Mononuclear cell (primary cell): ENCODE results near the gene CCDC170. TPM values are rescaled to one million over a fixed set of nuclear protein-coding genes. Genes with fewer than 3 reads are reported as not detected.

Experiments
- H3K27me3 ChIP-seq: 2 replicates; pipeline ENCODE4 v1.6.0; 2011; ENCODE audit warnings: low read length, control low read depth; ENCODE audit not compliant: insufficient read depth
- H3K4me1 ChIP-seq: 2 replicates; pipeline ENCODE4 v1.5.1; 2011; ENCODE audit warnings: mild to moderate bottlenecking, low read length, control low read depth; ENCODE audit not compliant: insufficient read depth
- H3K4me3 ChIP-seq: 2 replicates; pipeline ENCODE4 v1.5.1; 2011; ENCODE audit warnings: mild to moderate bottlenecking, low read length, moderate library complexity
- H3K9me3 ChIP-seq: 2 replicates; pipeline ENCODE4 v1.5.1; 2011; ENCODE audit warnings: low read depth, mild to moderate bottlenecking, control low read depth, low read length
- total RNA-seq: library from RNA; depleted of rRNA; stranded (reverse); fragments of >200 nt; gene quantifications from one replicate; pipeline ENCODE4 v1.2.3, GENCODE V29; 2012

Gene CCDC170
- total RNA-seq, 1 donor = 1.2 TPM

DNA sequence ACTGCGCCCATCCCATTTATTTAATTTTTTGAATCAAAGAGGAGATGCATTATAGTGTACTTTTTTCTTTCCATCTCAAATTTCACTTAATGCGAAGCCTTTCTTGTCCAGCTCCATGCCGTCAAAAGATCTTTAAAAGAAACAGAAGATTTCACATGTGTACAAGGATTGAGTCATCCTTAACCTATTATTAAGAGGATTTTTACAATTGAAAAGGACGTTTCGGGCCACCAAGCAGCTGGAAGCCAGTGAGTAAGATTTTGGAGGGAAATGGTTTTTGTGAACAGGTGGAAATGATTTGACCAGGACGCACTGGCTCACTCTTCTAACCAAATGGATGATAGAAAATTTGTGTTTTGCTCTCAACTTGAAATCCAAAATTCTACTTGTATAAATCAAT lies 15.1 kb upstream of the CCDC170 start:
- peaks cover 35% of the 10 kb centered on the region for H3K4me1 ChIP-seq
- H3K27me3 ChIP-seq = no peaks in the 10 kb centered on the region
- H3K4me3 ChIP-seq = no peak overlapping the region
- no peaks in the 10 kb centered on the region for H3K9me3 ChIP-seq

DNA sequence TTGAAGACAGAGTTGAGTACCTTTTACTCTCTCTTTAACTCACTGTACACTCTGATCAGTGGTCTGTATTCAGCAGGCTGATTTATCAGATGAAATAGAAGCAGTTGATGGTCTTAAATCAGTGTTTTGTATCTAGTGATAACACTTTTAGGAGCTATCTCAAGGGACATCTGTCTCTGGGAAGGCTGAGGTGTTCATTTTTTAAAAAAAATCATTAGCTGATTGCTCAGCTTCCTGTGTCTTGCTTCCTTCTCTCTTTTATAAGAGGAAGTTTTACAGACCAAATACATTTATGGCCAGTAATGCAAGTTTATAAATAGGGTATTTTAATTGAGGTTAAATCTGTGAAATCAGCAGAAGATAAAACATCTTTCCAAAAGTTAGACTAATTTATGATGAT lies 12.0 kb upstream of the CCDC170 start:
- Histone ChIP-seq H3K4me1 (peaks cover 29% of the 10 kb centered on the region), H3K9me3 (no peaks in the 10 kb centered on the region), H3K4me3 (no peak overlapping the region), H3K27me3 (no peaks in the 10 kb centered on the region)

DNA sequence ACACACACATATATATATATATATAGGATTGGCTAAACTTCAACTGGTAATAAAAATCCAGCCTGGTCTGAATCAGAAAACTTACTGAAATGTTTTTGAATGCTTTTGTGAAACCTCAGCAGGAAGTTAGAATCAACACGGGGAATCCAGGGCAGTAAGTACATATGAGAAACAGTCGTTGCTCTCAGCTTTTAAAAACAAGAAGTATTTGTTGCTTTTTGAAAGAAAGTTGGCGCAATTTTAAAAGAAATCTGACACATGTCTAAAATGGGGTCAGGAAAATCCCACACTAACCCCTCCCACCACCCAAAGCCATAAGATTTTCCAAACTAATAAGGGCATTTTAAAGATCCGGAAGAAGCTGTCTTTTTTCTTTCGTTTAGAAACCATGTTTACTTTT lies 11.5 kb upstream of the CCDC170 start:
- H3K9me3 ChIP-seq = no peaks in the 10 kb centered on the region
- H3K4me3 ChIP-seq = no peak overlapping the region
- peaks cover 29% of the 10 kb centered on the region for H3K4me1 ChIP-seq
- H3K27me3 ChIP-seq = no peaks in the 10 kb centered on the region

DNA sequence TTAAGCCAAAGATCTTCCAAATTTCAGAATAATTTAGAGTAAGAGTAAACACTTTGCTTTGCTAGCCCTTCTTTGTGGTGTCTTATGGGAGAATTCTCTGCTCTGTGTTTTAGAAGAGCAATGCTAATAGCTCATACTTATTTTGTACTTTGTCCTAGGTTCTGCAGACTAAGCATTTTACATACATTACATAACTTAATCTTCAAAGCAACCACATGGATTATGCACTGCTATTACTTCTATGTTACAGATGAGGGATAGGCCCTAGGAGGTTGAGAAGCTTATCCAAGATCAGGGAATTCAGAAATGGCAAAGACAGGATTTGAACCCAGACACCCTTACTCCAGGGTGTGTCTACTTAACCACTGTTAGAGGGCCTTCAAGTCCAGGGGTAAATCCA lies 9.8 kb upstream of the CCDC170 start:
- no peak overlapping the region for H3K4me3 ChIP-seq
- H3K9me3 ChIP-seq = no peaks in the 10 kb centered on the region
- H3K27me3 ChIP-seq = no peaks in the 10 kb centered on the region

DNA sequence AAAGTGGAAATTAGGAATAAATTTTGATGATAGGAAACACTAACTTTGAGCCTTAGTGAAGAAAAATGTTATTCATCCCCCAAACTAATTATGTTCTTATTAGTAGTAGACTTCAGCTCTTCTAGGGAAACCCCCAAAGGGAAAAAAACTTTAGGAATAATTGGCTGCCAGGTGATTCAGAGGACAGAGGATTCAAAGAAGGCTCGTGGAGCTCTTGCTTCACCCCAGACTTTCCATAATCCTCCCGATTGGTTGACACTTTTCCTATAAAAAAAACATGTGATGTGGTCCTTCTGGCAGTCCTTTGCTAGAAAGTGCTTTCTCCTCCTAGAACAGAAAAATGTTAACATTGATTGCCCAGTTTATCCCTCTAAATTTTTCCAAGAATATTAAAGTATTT lies 5.6 kb upstream of the CCDC170 start:
- Histone ChIP-seq H3K4me1 (peaks cover 9% of the 10 kb centered on the region), H3K4me3 (no peak overlapping the region), H3K9me3 (no peaks in the 10 kb centered on the region), H3K27me3 (no peaks in the 10 kb centered on the region)

More for the DNA sequence above, 9.8 kb upstream of the CCDC170 start:
- H3K4me1 ChIP-seq = peaks cover 29% of the 10 kb centered on the region

DNA sequence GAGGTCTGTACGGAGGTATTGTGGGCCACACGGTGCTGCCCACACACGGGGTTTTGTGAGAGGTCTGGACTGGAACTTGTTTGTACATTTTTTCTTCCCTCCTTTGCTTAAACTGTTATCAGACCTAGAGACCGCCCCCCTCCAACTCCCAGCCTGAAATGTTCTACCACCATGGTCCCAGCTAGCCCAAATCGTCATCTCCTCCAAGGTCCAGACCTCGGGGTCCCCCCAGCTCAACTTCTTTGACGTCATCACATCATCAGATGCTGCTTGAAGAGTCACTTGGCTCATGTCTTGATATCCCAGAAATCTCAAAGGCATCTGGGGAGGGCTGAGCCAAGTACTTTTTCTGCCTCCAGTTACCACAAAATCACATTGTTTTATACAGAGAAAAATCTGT lies 2.8 kb upstream of the CCDC170 start:
- Histone ChIP-seq H3K4me1 (peaks cover 25% of the 10 kb centered on the region), H3K9me3 (no peaks in the 10 kb centered on the region), H3K27me3 (peaks cover 13% of the 10 kb centered on the region), H3K4me3 (no peak overlapping the region)

DNA sequence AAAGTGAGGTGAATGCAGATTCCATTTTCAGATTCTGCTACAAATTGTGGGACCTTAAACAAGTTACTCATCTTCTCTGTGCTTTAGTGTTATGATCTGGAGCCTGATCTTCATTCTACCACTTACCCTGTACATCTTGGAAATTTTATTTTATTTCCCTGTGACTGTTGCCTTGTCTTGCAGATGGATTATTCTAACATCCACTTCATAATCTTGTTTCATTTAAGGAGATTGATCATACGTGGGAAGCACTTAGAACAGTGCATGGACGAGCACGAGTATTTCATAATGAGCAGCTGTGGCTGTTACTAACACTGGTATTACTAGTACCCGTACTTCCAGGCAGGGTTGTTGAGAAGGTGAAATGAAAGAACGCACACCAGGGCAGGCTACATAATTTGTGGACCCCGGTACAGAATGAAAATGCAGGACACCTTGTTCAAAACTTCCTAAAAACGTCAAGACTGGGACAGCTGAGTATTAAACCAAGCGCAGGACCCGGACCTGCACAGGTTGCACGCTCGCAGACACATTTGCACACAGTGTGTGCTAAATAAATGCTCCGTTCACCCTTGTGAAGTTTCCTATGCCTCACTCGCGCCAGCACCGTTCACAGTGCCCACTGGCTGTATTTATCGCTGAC lies 535 bp upstream of the CCDC170 start:
- H3K4me3 ChIP-seq = peak overlapping the region; percentile 51

DNA sequence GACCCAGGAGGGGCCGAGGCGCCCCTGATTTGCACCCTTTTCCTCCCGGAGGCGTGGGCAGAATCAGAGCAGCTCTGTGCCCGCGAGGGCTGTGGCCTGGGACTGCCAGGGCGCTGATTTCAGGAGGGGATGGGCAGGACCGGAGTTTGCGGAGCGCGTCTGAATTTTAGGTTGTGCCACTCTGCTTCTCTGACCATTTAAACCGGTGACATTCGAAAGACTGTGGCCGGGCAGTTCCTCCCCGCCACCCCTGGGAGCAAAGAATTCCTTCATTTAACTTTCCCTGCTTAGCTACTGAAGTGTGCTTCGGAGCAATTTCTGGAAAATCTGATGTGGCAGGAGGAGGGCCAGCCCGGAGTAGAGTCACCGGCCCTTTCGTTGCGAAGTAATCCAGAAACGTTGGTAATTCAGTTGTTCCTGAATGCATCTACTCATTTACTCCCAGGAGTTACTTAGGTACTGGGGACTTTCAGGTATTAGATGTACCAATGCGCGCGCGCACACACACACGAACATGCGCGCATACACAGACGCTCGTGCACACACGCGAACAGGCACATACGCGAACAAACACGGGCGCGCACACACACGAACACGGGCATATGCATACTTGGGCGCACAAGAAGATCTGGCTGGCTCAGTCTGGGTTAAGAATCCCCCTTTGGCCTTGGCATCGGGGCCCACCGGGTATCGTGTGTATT lies 568 bp downstream of the CCDC170 start:
- Histone ChIP-seq H3K4me1 (peaks cover 48% of the 10 kb centered on the region), H3K4me3 (peak overlapping the region; percentile 51), H3K27me3 (peaks cover 17% of the 10 kb centered on the region), H3K9me3 (no peaks in the 10 kb centered on the region)

More for the DNA sequence above, 535 bp upstream of the CCDC170 start:
- Histone ChIP-seq H3K27me3 (peaks cover 17% of the 10 kb centered on the region), H3K4me1 (peaks cover 38% of the 10 kb centered on the region), H3K9me3 (no peaks in the 10 kb centered on the region)

DNA sequence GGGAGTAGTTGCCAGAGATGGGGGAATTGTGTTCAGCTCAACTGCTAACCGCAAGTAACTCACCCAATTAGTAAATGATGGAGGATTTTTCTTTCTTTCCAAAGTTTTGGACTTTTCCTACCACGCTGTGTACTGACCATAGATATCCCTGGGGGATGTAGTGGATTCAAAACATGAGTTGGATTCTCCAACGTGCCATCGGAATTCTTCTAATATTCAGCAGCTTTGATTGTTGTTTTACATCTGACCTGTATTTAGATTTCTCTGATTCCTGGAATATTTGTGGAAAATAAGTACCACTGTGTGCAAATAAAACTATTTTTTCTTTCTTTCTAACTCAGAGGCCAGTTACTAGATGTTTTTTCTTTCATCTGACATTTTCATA lies 1.1 kb downstream of the CCDC170 start:
- Histone ChIP-seq H3K4me1 (peaks cover 53% of the 10 kb centered on the region), H3K4me3 (peak overlapping the region; percentile 51)

DNA sequence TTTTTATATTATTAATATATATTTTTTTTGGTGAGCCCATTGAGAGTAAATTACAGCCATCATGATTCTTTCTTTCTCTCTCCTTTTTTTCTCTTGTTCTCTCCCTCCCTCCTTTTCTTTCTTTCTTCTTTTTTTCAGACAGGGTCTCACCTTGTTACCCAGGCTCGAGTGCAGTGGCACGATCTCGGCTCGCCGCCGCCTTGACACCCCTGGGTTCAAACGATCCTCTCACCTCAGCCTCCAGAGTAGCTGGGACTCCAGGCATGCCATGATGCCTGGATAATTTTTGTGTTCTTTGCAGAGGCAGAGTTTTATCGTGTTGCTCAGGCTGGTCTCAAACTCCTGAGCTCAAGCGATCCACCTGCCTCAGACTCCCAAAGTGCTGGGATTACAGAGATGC lies 1.6 kb downstream of the CCDC170 start:
- Histone ChIP-seq H3K27me3 (peaks cover 17% of the 10 kb centered on the region), H3K4me3 (no peak overlapping the region), H3K4me1 (peaks cover 56% of the 10 kb centered on the region), H3K9me3 (no peaks in the 10 kb centered on the region)

More for the DNA sequence above, 1.1 kb downstream of the CCDC170 start:
- Histone ChIP-seq H3K9me3 (no peaks in the 10 kb centered on the region), H3K27me3 (peaks cover 17% of the 10 kb centered on the region)

DNA sequence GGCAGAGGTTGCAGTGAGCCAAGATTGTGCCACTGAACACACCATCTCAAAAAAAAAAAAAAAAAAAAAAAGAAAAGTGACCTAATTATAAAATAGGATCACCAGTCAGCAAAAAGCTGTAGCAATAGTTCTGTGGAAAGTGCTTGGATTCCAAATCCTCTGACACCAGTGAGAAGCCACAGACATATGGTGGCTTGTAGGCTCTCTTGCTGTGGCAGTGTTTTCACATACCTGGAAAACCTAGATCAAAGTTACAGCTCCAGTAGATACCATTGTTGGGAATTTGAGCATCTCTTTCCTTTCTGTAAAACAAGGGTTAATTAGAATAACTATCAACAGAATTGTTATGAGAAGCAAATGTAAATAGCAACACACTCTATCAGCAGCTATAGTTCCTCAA lies 4.1 kb downstream of the CCDC170 start:
- Histone ChIP-seq H3K4me1 (peaks cover 69% of the 10 kb centered on the region), H3K27me3 (peaks cover 17% of the 10 kb centered on the region), H3K4me3 (no peak overlapping the region), H3K9me3 (no peaks in the 10 kb centered on the region)

DNA sequence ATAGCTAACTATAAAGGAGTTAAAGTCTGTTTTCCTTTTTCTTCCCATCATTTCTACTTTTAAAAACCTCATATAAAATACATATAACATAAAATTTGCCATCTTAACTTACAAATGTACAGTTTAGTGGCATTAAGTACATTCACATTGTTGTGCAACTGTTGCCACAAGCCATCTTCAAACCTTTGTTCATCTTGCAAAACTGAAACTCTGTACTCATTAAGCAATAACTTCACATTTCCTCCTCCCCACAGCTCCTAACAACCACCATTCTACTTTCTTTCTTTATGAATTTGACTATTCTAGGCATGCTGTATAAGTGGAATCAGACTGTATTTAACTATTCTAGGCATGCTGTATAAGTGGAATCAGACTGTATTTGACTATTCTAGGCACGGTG lies 4.5 kb downstream of the CCDC170 start:
- peaks cover 69% of the 10 kb centered on the region for H3K4me1 ChIP-seq
- H3K27me3 ChIP-seq = peaks cover 17% of the 10 kb centered on the region
- no peak overlapping the region for H3K4me3 ChIP-seq
- H3K9me3 ChIP-seq = no peaks in the 10 kb centered on the region

DNA sequence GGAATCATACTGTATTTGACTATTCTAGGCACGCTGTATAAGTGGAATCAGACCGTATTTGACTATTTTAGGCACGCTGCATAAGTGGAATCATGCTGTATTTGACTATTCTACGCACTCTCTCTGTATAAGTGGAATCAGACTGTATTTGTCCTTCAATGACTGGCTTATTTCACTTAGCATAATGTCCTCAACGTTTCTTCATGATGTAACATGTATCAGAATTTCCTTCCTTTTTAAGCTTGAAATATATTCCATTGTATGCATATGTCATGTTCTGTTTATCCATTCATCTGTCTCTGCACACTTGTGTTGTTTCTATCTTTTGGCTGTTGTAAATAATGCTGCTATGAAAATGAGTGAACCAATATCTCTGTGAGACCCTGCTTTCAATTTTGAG lies 5.7 kb downstream of the CCDC170 start:
- Histone ChIP-seq H3K4me1 (peaks cover 59% of the 10 kb centered on the region), H3K4me3 (no peak overlapping the region), H3K27me3 (peaks cover 10% of the 10 kb centered on the region), H3K9me3 (no peaks in the 10 kb centered on the region)

DNA sequence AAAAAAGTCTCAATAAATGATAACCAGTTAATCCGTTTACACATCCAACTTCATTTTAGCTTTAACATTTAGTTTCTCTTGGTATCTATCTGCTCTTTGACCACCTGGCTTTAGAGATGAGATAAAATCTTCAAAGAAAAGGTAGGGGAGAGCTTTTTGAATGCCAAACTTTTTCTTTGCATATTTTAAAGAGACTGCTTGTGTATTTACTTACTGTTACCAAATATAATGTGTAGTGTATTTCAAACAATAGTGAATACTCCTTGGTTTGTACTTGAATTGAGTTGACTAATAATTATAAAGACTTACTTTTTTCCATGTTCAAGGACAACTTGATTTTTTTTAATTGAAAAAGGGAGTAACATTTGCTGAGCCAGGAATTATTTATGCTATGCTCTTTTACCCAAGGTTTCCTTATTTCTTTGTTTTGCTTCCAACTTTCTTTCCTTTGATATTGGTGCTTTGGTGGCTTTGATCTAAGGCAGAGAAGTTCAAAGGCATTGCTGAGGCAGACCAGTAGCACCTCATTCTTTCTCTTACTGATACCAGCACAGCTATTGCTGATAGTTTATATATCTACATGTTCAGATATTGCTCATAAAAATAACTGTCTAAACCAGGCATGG lies 7.8 kb downstream of the CCDC170 start:
- Histone ChIP-seq H3K27me3 (peaks cover 4% of the 10 kb centered on the region), H3K9me3 (no peaks in the 10 kb centered on the region), H3K4me1 (peaks cover 50% of the 10 kb centered on the region), H3K4me3 (no peak overlapping the region)

DNA sequence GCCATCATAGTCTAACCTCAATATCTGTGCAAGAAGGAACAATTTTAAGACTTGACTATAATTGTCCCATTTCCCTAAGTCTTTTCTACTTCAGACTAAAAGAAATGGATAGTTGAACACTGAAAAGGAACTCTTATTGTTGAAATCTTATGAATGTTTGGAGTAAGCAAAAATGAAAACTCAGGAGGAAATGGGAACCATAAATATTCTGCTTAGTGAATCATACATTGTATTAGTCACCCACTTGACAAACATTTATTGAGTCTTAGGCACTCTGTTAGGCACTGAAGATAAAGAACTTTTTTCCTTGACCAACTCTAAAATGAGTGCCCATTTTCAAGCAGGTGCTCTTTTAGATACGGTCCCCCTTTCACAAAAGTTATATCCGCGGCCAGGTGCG lies 8.7 kb downstream of the CCDC170 start:
- Histone ChIP-seq H3K9me3 (no peaks in the 10 kb centered on the region), H3K27me3 (no peaks in the 10 kb centered on the region), H3K4me3 (no peak overlapping the region), H3K4me1 (peaks cover 43% of the 10 kb centered on the region)
